HG02840 (cell line): ENCODE results near the gene CHRNB4.

ENCODE experiments used
- ATAC-seq: cut with Tn5 transposase; IDR thresholded peaks from one replicate; pipeline ENCODE4 v1.9.1; 2021; ENCODE audit warnings: mild to moderate bottlenecking, moderate library complexity, moderate number of reproducible peaks; ENCODE audit not compliant: unreplicated experiment, low FRiP score

CHRNB4 gene

DNA sequence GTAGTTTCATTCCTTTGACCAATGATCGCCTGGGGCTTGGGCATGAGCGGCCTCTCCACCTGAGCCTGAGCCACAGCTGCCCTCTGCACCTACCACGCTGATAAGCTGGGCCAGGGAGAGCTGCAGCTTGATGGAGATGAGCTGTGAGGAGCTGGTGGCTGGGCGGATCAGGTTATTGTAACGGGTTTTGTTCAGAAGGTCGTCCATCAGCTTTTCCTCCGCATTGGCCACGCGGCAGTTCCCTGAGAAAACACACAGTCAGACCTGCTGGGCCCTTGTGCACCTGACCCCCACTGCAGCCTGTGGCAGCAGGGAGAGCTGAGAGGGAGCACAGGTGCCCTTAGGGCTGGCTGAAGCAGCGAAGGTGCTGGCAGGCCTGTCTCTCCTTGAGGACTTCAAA, 5.7 kb downstream of the CHRNB4 start:
- ATAC-seq = no peak

- ATAC-seq = no peak
Measured at GRCh38 chr15:78634210-78635145, 6.5 kb downstream of the CHRNB4 start.

DNA sequence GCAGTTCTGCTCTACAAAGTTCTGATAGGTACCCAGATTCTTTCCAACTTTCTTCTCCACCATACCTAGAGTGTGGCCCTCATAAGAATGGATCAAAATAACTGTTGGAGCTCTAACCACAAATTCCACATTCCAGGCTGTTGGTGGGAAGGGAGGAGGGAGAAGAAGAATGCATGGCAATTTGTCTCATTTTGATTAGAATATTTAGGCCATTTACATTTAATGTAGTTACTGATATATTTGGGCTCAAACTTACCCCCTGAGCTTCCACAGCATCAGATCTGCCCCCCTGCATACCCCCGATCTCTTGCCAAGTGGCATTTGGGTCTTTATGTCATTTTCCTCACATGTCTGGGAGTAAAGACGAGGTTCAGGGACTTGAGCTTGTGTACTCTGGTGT, 7.7 kb downstream of the CHRNB4 start:
- no peak for ATAC-seq

GRCh38 chr15:78630886-78631633, 9.9 kb downstream of the CHRNB4 start:
- no peak for ATAC-seq

DNA sequence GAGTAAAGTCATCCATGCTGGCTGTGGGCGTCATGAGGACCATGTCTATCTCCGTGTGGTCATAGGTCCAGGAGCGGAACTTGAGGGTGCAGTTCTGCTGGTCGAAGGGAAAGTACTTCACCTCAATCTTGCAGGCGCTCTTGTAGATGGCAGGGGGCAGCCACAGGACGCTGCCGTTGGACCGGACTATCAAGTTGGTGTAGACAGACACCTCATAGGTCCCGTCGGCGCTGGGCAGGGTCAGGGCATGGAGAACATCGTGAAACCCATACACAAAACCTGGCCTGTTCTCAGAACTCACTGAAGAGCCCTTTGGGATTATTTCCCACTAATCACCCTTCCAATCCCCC, 11.3 kb downstream of the CHRNB4 start:
- no peak for ATAC-seq

DNA sequence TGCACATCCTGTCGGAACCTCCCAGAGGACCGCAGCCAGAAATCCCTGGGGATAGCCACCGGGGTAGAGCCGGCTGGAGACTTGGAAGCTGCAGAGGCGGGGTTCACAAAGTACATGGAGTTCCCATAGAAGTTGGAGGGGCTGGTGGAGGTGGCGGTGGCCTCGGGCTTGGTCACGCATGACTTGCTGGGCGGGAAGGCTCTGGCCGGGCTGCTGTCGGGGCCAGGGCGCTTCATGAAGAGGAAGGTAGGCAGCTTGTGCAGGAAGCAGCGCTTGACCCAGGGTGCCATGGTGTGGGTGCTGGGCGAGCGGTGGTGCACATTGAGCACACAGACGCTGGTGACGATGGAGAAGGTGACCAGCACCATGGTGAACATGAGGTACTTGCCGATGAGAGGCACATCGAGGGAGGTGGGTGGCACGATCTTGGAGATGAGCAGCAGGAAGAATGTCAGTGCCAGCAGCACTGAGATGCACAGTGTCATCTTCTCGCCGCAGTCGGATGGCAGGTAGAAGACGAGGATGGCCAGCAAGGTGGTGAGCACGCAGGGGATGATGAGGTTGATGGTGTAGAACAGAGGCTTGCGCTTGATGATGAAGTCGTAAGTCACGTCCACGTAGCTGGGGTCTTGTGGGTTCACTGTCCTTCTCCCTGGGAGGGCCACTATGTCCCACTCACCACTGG, 11.8 kb downstream of the CHRNB4 start:
- ATAC-seq = no peak

GRCh38 chr15:78628227-78628626, 12.8 kb downstream of the CHRNB4 start:
- ATAC-seq = no peak

GRCh38 chr15:78627348-78627747, 13.7 kb downstream of the CHRNB4 start:
- no peak for ATAC-seq

- ATAC-seq = no peak
Measured at GRCh38 chr15:78626381-78626995, 14.5 kb downstream of the CHRNB4 start.

GRCh38 chr15:78625606-78626280, 15.3 kb downstream of the CHRNB4 start:
- no peak for ATAC-seq

DNA sequence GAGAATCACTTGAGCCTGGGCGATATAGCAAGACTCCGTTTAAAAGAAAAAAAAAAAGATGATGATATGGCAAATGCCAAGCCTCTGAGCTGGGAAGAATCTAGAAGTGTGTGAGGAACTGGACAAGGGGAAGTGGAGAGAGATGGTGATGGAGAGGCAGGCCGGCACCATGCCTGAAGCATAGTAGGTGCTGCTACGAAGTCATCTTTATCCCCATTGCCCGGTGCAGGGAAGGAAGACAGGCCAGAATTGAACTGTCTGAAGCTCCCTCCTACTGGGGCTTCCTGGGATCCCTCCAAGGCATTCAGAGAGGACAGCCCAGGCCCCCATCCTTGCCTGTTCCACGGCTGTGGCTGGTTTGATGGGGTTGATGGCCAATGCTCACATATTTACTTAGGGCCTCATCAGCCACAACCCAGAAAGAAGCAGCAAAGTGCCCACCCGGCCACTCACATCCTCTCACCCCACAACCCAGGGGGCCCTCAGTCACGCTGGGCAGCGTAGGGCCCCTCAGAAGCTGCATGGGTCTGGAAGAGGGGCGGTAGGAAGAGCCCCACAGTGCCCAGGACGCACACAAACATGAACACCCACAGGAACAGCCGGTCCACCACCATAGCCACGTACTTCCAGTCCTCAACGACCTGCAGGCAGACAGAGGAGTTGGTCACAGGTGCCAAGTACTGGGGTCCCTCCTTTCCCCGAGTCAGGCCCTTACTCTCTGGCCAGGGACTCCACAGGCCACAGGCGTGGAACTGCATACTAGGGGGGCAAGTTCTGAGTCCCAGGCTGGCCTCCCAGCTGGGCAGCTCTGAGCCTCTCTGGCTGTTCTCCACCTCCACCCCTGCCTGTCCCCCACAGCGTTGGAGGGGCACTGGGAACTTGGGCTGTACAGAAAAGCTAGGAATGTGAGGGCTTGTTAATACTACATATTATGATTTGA, 16.1 kb downstream of the CHRNB4 start:
- no peak for ATAC-seq

- no peak for ATAC-seq
Measured at GRCh38 chr15:78623786-78624497, 17.1 kb downstream of the CHRNB4 start.

DNA sequence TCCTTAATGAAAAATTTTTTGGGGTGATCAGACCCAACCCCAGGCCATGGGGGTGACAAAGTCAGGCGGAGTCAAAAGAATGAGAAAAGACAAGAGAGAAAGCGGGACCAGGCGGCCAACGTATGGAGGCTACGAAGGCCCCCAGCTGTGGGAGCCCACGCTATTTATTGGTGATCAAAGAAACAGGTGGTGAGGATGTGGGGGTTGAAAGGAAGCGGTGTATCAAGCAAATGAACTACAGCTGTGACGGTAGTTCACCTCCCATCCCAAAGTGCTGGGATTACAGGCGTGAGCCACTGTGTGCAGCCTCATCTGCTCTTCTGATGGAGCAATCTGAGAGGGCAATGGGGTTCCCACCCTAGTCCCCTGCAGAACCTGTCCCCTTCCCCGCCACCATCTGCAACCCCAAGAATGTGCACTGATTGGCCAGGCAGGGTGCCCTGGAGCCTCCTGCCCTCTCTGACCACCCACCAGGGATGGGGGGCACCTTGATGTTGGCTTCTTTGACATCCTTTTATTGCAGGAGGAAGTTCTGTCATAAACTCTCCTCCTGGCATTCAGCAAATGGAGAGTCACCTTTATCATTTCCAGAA, 19.1 kb downstream of the CHRNB4 start:
- ATAC-seq = no peak

- no peak for ATAC-seq
Measured at GRCh38 chr15:78620527-78621421, 20.2 kb downstream of the CHRNB4 start, which contains the start of gene CHRNA3. Gene CHRNA3, minus strand, starts transcription at chr15:78620996. Its CDS starts 202 bp downstream, at chr15:78620794.

- no peak for ATAC-seq
Measured at GRCh38 chr15:78620021-78620526, 20.9 kb downstream of the CHRNB4 start.

- ATAC-seq = no peak
Measured at GRCh38 chr15:78619022-78619950, 21.7 kb downstream of the CHRNB4 start.
